CMK (cell line): ENCODE results near the gene ZNF750.

Source experiments
- DNase-seq: peaks from one replicate; pipeline ENCODE4 v3.0.0-alpha.2; 2010; ENCODE audit warnings: low read depth

The ZNF750 gene

DNA sequence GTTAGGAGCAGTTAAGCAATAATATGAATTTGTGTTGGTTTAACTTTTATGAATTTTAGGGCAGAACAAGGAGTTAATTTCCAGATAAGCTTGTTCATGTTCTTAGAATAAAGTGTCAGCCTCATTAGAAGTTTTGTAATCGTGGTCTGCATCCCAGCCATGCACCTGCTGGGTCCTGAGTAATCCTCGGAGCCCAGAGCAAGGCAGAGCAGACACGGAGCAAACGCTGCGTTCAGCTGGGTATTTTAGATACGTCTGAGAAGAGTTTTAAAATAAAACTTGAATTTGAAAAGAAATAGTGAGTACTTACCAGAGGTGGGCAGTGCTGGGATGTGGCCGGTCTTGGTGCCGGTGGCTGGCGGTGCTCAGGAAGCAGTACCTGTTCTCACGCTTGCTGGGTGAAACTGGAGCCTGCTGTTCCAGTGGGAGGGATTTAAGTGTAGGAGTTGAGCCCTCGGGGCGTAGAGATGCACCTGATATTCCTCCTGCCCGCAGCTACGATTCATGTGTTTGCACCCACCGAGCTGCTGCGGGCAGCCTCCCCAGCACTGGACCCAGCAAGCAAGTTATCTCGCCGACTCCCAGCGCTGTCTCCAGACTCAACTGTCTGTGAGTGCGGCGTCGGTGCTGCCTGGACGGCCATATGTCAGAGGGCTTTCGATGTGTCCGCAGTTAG is at the start of gene ZNF750:
Gene ZNF750 (minus strand): TSS at position 406 of the 676 bp plus-strand sequence. CDS start 7,568 bp downstream, outside the sequence.
- no peak for DNase-seq

DNA sequence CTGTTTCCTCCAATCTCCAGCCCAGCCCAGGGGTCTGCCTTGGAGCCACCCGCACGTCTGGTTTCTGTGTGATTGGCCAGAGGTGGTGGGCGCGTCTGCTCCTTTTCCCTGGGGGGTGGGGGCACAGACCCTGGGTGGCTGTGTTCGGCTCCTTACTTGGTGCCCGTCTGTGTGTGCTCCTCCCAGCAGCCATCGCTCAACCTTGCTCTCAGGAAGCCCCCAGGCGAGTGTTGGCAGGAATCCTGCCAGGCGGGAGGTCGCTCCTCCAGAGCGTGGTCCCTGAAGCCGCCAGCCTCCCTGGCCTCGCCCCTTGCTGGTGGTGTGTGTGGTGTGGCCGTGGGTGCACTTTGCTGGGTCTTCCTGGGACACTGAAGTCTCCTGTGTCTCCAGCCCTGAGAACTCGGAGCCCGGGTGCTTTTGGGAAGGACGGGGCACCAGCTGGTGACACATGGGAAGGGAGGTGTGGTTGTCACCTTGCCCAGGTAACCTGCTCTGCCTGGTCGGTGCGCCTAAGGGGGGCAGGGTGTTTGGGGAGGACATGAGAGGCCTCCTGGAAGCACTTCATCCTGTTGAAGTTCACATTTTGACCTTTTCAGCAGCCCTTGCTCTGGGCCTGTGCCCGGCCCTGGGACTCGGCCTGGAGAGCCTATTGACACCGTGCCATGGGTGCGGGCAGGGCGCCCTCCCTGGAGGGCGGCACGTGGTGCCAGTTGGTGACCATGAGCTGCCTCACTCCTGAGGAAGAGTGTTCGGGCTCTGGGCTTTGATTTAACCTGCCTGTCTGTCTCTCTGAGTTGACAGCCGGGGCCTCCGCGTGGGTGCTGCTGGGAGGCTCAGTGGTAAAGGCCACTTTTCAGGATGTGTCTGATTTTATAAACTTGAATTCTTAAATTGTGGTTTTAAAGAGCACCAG is 49.0 kb upstream of the ZNF750 start:
- DNase-seq = no peak

DNA sequence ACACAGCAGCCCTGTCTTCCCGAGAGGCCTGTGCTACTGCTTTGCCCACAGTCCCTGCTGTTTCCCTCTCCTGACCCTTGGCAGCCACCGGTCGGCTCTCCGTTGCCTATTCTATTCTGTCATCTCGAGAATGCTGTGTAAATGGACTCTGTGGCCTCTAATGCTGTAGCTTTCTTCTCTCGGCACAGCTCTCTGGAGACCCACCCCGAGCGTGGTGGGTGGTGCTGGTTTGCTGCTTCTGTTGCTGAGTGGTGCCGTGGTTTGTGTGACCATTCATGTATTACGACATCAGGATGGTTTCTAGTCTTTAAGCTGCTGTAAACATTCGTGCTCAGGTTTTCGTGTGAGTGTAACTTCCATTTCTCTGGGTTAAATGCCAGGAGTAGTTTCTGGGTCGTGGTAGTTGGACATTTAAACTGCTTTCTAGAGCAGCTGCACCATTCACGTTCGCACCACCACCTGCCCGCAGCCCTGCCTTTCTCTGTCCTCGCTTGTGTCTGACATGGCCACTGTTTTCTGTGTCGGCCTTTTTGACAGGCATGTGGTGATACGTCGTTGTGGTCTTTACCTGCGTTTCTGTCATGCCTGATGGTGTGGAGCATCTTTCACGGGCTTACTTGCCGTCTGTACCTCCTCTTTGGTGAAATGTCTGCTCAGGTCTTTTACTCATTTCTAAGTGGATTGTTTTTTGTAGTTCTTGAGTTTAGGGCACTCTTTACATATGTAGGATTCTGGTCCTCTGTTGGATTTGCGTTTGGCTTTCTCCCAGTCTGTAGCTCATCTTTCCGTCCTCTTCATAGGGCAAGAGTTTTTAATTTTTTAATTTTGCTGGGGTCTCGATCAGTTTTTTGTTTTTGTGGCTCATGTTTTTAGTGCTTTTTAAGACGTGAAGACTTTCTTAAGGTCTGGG is 47.7 kb upstream of the ZNF750 start:
- DNase-seq = no peak

DNA sequence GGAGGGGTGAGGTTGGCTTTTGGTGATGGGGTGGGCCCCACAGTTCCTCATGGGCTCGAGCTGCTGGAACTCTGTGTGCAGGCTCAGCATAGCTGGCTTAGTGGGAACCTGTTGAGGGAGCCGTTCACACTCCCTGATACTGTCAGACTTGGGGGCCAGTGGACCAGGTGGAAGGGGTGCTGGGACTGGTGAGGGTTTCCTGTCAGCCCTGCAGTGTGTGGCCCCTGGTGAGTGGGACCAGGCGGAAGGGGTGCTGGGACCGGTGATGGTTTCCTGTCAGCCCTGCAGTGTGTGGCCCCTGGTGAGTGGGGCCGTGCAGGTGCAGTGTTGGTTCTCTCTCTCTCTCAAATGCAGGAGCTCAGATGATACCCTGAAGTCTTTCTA is 45.1 kb upstream of the ZNF750 start:
- no peak for DNase-seq

DNA sequence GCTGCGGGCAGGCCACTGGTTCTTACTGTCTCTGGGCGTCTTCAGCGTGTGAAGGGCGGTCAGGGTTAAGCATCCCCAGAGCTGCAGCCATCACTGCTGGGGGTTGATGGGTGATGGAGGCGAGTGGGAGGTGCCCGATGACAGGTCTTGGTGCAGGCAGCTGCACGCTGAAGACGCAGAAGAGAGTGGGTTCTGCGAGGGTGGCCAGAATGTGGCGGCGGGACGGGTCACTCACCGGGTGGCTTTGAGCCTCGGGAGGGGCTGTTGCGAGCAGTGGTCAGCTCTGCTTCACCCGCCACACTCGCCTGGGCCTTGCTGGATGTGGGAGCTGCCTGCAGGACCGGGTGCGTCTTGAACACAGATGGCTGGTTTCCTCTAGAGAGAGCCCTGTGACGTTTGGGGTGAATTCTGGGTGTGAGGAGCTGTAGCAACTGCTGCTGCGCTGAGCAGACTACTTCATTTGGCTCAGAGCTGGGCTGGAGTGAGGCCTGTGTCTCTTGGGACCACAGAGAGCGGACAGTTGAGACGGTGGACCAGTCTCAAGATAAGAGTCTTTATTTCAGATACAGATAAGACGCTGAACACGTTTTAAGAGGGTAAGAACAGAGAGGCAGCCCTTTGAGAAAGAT is 44.6 kb upstream of the ZNF750 start:
- DNase-seq = no peak

DNA sequence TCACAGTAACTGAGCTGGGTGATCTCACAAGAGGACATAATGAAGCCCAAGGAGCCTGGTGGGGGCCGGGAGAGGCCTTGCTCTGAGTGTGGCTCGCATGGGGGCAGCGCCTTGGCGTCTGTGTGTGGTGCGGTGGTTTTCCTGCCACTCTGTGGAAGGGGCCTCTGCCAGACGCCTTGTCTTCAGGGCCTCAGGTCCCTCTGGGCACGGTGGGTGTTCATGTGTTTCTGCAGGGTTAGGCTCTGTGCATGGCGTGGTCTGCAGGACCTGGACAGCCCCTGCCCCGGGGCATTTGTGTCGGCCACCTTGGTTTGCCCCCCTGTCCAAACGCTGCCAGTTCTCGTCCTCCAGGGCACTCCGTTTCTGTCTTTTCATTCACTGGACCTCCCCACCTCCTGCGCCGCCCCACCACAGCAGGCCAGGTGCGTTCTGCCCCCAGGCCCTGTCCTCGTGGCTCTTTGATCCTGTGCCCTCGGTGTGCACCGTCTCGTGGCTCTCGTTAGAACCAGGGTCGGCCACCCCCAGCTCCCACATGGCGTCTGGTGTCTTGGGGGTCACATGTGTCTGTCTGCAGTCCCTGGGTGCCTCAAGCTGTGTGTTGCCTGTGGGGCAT is 43.7 kb upstream of the ZNF750 start:
- DNase-seq = no peak

DNA sequence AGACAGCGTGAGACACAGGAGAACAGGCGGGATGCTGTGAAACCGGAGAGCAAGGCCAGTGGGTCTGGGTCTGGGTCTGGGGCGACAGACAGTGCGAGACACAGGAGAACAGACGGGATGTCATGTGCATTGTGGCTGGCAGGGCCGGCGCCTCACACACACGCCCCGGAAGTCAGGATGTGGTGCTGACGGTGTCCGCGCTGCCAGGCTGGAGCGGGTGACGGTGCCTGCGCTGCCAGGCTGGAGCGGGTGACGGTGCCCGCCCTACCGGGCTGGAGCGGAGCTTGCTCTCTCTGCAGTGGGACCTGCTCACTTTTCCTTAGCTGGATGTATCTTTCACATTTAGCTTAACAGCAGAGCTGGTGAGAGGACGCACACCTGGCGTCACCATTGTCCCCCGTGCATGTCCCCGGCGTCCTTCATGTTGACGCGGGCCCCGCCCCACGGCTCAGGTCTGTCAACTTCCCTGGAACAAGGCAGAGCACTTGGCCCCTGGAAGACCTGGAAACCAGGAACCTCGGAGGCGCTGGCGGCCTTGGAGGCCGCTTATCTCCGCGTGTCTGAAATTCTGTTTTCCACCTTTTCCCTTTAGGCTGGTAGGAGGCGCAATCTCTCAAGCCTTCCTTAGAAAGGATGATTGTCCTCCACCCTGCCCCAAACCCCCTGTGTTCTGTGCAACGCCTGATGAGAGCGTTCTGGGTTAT is 43.0 kb upstream of the ZNF750 start:
- DNase-seq = no peak

DNA sequence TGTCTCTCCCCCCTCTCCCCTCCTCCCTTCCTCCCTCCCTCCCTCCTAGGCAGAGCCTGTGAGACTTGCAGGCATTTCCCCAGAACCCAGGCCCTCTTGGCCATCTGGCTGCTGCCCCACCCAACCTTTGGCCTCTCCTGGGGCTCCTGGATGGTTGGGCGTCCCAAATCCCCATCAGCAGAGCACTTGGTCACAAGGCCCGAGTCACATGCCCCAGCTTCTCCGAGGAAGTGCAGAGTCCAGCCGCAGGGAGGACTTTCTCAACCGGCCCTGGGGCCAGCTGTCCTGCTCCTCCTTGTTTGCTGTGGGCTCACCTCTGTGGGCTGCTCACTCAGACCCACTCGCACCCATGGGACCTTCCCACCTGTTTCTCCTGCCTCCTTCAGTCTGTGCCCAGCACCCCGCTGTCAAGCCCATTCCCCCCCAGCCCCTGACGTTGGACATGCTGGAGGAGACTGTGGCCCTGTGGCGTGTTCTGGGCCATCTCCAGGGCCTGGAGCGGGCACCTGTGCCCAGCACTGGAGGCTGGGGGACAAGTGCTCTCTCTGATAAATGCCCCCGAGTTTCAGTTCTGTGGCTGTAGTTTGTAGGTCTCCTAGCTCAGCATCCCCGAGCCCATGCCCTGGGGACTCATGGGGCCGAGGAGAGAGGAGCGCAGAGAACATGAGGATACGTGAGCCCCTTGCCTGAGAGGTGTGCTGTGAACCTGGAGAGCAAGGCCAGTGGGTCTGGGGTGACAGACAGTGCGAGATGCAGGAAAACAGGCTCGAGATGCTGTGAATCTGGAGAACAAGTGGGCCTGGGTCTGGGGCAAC is 42.3 kb upstream of the ZNF750 start:
- no peak for DNase-seq

DNA sequence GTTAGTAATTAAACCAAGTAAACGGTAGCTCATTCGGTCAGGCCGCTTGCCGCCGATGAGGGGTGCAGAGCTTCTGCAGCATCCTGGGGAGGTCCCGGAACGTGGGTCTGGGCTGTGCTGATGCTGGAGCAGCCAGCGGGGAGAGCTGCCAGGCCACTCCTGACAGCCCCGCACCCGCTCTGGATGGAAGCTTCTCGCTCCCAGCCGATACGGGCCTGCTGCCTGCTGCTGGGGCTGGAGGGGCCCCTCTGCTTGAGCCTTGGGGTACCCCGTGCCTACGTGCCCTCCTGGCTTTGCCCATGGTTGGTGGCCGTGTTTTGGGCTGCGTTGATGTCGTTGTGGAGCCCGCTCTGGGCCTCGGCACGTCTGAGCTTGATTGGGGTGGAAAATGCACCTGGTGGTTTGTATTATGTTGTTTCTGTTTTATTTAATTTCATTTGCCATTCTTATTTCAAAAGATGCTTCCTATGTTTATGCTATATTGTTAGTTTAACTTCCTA is 41.6 kb upstream of the ZNF750 start:
- no peak for DNase-seq

DNA sequence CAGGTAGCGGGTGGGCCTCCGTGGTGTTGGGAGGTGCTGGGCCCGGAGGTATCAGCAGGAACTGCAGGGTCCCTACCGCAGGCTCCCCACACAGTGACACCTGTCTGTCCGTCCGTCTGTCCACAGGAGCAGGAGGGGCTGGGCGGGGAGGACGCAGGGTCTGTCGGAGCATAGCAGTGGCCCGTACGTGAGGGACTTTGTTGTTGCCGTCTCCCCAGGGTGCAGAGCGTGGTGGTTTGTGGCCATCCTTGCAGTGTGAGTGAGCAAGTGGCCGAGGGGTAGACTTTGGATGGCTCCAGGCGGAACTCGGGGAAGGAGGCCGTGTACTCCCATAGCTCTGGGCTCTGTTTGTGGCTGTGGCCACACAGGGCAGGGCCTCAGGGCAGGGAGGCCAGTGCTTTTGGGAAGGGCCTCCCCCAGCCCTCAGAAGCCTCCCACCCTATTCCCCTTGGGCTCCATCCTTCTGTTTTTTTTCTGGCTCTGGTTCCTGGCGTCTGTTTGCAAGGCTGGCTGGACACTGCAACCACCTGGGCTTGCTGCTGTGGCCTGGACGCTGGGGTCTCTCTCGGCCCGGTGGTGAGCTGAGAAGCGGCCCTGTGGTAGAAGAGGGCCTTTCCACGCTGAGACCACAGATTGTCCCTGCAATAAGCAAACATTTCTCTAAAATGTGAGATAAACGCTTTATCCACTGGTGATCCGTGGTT is 41.0 kb upstream of the ZNF750 start:
- DNase-seq = no peak

DNA sequence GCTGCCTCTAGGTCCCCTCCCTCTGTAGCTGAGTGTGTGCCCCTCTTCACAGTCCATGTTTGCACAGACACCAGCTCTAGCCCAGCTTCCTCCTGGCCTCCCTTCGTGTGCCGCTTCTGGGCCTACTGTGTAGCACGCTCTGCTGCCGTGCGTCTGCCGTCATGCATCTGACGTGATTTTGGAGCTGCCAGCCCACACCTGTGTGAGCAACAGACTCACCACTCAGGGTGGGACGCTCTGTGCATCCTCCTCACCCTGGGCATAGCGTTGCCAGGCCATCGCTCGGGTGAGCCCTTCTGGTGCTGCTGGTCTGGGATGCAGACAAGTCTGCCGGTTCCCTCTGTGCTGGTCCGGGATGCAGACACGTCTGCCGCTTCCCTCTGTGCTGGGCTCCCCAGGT is 39.4 kb upstream of the ZNF750 start:
- no peak for DNase-seq

DNA sequence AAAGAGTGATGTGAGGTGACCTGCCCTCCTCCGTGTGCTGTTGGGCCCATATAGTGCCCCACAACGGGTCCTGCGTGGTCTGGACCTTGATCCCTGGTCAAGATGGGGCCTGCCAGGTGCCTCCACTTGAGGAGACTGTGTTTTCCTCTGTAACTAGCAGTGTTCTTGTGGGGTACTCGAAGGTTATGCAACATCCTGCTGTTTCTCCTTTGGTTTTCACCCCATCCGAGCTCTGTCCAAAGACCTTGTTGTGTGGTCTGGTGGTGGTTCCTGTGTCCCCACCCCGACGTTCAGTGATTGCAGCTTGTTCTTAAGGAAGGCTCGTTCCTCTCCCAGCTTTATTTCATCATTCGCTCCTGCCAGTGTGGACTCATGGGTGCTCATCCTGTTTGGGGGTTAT is 38.7 kb upstream of the ZNF750 start:
- no peak for DNase-seq

DNA sequence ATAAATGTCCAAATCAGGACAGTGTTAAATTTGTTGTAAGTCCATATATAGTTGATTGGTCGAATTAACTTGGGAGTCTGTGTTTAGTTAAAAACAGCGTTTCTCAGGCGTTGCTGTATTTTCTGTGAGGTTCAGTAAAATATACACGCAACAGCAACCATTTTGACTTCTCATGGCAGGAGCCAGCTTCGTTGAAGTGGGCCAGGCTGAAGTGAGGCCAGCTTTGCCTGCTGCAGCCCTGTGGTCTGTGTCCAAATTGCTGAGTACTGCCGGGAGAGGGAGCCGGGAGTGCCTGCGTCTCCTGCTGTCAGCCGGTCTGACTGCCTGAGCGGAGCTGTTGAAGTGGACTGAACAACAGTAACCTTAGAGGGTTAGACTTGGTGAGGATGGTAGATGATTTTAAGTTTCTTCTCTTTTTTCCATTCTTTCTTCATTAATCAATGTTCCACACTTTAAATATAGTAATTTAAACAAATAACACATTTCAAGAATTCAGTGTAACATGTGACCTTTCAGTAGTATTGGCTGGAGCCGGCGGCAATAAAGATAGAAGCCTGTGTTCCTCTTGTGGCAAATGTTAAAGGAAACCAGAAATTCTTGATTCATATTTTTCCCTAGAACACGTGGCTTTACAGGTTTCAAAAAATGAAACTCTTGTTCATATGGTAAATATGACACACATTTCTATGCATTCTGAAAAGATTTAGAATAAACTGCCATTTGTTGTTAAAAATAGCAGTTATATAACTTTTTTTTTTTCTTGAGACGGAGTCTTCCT is 37.0 kb upstream of the ZNF750 start:
- no peak for DNase-seq

DNA sequence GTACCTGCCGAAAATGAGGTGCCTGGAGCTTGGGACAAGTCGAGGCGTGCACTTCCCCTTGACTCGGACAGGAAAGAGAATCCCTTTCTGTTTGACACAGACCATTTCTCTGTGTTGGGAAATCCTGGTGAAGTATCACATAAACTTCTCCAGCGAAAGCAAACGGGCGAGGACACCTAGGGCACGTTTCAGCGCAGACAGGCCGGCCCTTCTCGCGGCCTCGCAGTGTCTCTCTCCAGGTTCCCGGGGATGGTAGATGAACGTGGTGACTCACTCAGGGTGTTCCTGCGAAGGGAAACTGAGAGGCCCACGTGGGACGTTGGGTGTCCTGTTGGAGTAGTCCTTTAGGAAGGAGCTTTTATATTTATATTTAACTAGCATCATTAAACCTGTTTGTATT is 36.3 kb upstream of the ZNF750 start:
- no peak for DNase-seq

DNA sequence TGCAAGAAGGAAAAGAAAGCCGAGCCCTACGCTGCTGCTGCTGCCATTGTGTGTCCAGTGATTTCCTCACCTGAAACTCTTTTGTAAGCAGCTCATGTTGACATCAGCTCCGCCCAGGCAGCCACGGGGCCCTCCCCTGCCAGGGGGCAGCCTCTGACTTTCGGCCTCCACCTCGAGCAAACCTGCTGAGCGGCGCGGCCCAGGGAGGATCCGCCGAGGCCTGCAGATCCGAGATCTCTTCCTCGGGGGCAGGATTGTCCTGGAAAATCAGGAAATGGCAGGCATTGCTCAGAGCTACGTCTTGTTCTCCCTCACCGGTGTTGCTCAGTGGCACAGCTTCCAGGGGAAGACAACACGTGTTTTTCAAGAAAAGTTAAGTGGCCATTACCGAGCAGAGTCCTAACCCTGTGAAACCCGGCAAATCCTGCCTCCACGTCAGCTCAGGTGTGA is 35.6 kb upstream of the ZNF750 start:
- no peak for DNase-seq

DNA sequence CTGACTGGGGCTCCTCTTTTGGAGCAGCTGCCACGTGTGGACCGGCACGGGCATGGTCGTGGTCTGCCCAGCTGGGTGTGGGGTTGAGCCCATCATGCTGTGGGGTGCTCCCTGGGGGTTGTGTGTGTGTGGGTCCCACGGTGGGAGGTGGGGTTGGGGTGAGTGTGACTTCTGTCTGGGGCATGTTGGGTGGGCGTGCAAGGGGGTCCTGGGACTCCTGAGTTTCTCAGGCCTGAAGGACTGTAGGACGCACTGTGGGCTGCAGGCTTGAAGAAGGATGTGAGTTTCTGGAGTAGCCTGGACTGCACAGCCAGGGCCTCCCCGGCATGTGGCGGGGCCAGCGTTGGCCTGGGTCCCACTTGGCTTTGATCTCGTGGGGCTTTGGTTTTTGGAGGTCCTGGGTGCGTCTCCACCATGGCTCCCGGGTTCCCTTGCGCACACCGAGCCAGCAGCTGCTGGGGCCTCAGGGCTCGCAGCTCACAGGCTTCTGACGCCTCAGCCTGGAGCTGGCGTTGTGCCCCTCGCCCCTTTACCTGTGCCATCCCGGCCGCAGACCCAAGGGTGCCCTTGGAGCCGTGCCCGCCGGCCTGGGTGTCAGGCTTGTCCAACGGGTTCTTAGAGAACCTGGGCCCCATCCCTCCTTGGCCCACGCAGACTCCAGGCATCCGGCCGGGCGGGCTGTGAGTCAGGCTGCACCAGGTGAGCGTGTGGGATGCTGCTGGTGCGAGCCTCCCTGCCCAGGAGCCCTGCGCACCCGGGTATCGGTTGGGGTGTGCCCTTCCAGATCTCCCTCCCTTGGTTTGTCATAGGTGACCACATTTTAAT is 34.4 kb upstream of the ZNF750 start:
- no peak for DNase-seq

DNA sequence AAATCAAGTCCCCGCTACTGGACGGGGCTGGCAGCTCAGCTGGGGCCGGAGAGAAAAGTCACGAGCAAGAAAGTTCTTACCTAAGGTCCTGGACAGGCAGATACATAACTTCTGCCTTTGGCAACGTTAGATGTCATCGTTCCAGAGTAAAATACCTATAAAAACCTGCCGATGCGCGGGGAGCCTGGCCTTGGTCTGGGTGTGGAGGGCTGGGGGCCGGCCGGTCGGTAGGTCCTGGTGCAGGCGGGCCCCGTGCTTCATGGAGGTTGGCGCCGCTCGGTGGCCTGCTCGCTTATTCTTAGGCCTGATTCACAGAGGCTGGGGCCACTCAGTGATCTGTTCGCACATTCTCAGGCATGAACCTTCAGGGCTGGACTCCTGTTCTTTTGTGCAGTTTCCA is 33.7 kb upstream of the ZNF750 start:
- no peak for DNase-seq
